Anterior cingulate cortex (tissue), 58 donors: ENCODE results near the gene ATOSB.

ENCODE experiments used
- DNase-seq, 58 donors: peaks; one replicate each; lab custom pipeline; 2025; lab: John Stamatoyannopoulos, UW

ATOSB gene

GRCh38 chr9:35056571-35057270, 58.9 kb downstream of the ATOSB start:
- no peak for DNase-seq

GRCh38 chr9:35054871-35055644, 60.6 kb downstream of the ATOSB start:
- no peak for DNase-seq

- DNase-seq = no peak
Observed at GRCh38 chr9:35054185-35054835, 61.4 kb downstream of the ATOSB start.
